GM19238 (cell line): Measurements from ENCODE around the gene MYO15B.

Experiments
- DNase-seq: peaks from one replicate; pipeline ENCODE4 v3.0.0; 2011; ENCODE audit warnings: low spot score; ENCODE audit not compliant: insufficient read length

MYO15B gene

GRCh38 chr17:75602644-75603043 is 15.0 kb downstream of the MYO15B start:
- no peak for DNase-seq

- DNase-seq: no peak
Measured at GRCh38 chr17:75603123-75603522, 15.5 kb downstream of the MYO15B start.

- DNase-seq: no peak
Measured at GRCh38 chr17:75604034-75604695, 16.6 kb downstream of the MYO15B start.

- DNase-seq: no peak
Measured at GRCh38 chr17:75605790-75606189, 18.2 kb downstream of the MYO15B start.

- no peak for DNase-seq
Measured at GRCh38 chr17:75607086-75607485, 19.5 kb downstream of the MYO15B start.

- DNase-seq: no peak
Measured at GRCh38 chr17:75610103-75610984, 22.7 kb downstream of the MYO15B start.

- DNase-seq: no peak
Measured at GRCh38 chr17:75611851-75612429, 24.3 kb downstream of the MYO15B start.

GRCh38 chr17:75612906-75613626 is 25.5 kb downstream of the MYO15B start:
- DNase-seq: no peak

GRCh38 chr17:75614006-75614405 is 26.4 kb downstream of the MYO15B start:
- DNase-seq: no peak

GRCh38 chr17:75614556-75615270 is 27.1 kb downstream of the MYO15B start:
- DNase-seq: no peak

GRCh38 chr17:75615301-75615700 is 27.7 kb downstream of the MYO15B start:
- no peak for DNase-seq

- no peak for DNase-seq
Measured at GRCh38 chr17:75616521-75617122, 29.0 kb downstream of the MYO15B start.

GRCh38 chr17:75617218-75617617 is 29.6 kb downstream of the MYO15B start:
- no peak for DNase-seq

- no peak for DNase-seq
Measured at GRCh38 chr17:75617675-75618074, 30.1 kb downstream of the MYO15B start.

- no peak for DNase-seq
Measured at GRCh38 chr17:75619506-75620431, 32.2 kb downstream of the MYO15B start.

- no peak for DNase-seq
Measured at GRCh38 chr17:75621489-75621888, 33.9 kb downstream of the MYO15B start.

- no peak for DNase-seq
Measured at GRCh38 chr17:75622076-75622475, 34.5 kb downstream of the MYO15B start.

- no peak for DNase-seq
Measured at GRCh38 chr17:75622771-75623273, 35.2 kb downstream of the MYO15B start.

GRCh38 chr17:75623386-75623785 is 35.8 kb downstream of the MYO15B start:
- DNase-seq: no peak
